Prostate gland (tissue), 2 donors: ENCODE results near the gene IP6K2.

ENCODE experiments used
- CTCF ChIP-seq, 4 experiments: fragments of 200-600 bp in 2 of 4; fragments of 450-650 bp in 2 of 4; sonication (generic) in 2 of 4; IDR thresholded peaks; 1 replicate in 3 of 4; 2 replicates in 1 of 4; pipeline ENCODE4 v1.5.1; 2016 to 2019; ENCODE audit warnings: antibody characterized with exemption in 4 of 4, mild to moderate bottlenecking in 2 of 4, moderate library complexity in 2 of 4
- POLR2A ChIP-seq: fragments of 450-650 bp; IDR thresholded peaks from one replicate; pipeline ENCODE4 v1.6.1; 2016; ENCODE audit warnings: antibody characterized with exemption, mild to moderate bottlenecking

- TF ChIP-seq POLR2A, result no peak
- no peak for TF ChIP-seq CTCF (IDR thresholded peaks at IDR 0.05)
These were observed 21.6 kb downstream of the IP6K2 start for GRCh38 chr3:48695393-48695753.
